HTERT RPE-1 (cell line): ENCODE data around the gene RFX3.

Source experiments
- in situ Hi-C: fragments of 300-500 bp; cut with MboI; formaldehyde crosslinking; loops from 4 replicates; pipeline ENCODE4 v1.14.3; 2020; ENCODE audit warnings: low sequenced_read_pairs

RFX3 gene

DNA sequence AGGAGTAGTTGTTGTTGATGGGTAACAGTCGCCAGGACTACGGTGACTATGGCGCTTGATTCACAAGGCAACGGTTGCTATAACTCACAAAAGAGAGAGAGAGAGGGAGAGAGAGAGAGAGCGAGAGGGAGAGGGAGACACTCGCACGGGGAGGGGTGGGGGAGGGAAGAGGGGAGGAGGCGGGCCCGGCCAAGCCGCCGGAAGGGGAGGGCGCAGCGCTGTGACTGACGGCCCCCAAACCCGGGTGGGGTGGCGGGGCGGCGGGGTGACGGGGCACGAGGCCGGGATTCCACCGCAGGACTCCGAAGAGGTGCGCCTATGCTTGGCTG, at the start of gene RFX3:
RFX3 (minus strand) TSS at position 166 of the 329 bp plus-strand sequence. CDS start 130,413 bp downstream, outside the sequence.
- in situ Hi-C loops, result no loop called here

DNA sequence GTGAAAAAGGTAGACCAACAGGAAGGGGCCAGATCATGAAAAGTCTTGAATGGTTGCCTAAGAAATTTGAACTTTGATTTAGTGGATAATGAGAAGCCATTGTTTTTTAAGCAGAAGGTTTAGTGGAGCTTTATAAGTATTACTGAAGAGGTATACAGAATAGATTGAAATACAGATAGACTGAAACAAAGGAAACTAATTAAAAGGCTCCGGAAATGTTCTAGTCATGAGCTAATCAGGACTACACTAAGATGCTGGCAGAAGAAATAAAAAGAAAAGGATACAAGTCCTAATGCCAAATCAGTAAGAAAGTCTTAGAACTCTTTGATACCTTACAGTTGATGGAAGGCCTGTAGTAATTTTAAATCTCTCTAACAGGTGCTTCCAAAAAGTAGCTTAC, 45.7 kb upstream of the RFX3 start:
- in situ Hi-C loops, result no loop called here

- in situ Hi-C loops, result no loop called here
Observed at GRCh38 chr9:3569529-3569928, 43.7 kb upstream of the RFX3 start.

DNA sequence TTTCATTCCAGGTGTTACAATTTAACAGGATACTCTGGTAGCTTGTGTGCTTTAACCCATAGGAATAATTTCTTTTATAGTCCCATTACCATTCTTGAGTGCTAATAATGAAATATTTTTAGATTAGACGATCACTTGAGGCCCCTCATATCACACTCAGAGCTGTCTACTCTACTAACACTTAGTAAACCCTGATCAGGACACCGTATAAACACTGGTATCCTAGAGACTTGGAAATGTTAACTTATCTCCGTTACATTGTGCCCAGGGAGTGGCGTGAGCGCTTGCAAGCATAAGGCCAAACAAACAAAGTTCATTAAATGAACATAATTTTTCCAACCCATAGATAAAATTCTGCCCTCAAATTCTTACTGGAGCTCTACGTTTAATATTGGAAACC, 42.2 kb upstream of the RFX3 start:
- in situ Hi-C loops, result no loop called here

DNA sequence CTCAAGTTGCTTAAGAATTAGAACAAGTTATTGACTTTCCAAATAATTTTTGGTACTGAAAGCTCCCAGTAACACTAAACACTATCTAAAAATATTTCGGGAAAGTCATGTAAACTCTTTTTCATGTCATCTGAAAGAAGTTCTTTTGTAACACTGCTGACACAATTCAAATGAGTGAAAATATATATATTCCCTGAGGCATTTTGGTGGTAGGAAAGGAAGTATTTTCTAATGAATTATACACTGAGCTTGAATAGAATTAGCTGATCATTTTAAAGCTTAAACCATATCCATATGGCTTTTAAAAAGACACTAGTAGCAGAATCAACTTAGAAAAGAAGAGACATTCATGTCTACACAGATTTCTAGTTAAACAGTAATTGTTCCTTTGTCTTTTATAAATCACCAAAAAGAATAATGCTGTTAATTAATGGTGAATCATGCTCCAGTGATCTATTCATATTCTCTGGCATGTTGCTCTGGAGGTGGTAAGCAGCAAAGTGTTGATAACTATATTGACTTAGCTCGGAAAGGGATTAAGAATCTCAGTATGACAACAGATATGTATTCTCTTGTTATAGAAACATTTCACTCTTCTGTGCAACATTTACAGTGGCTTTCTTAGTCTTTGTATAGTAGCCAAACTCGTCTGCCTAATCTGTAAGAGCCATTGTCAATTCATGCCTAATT, 27.4 kb upstream of the RFX3 start:
- in situ Hi-C loops, result no loop called here

DNA sequence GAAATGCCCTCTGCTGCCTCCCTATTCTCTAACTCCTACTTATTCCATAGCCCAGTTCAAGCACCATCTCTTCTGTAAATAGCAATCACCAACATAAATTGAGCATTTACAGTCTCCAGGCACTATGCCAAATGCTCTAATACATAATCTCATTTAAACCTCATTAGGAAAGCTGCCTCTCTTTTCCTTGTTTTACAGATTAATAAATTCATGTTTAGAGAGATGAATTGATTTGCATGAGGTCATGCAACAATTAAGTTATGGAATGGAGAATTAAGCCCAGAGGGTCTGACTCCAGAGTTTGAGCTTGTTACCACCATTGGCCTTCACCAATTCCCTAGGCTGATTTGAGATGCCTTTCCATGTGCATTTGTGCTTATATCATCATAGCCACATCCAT, 23.4 kb upstream of the RFX3 start:
- in situ Hi-C loops, result no loop called here

- in situ Hi-C loops, result no loop called here
Observed at GRCh38 chr9:3548648-3549047, 22.8 kb upstream of the RFX3 start.

- in situ Hi-C loops, result no loop called here
Observed at GRCh38 chr9:3541206-3541605, 15.4 kb upstream of the RFX3 start.

- in situ Hi-C loops, result no loop called here
Observed at GRCh38 chr9:3534614-3535404, 9.0 kb upstream of the RFX3 start.

GRCh38 chr9:3532158-3532557, 6.4 kb upstream of the RFX3 start:
- in situ Hi-C loops, result no loop called here

- in situ Hi-C loops, result no loop called here
Observed at GRCh38 chr9:3528451-3528850, 2.6 kb upstream of the RFX3 start.

- in situ Hi-C loops, result no loop called here
Observed at GRCh38 chr9:3526997-3527940, 1.5 kb upstream of the RFX3 start.

DNA sequence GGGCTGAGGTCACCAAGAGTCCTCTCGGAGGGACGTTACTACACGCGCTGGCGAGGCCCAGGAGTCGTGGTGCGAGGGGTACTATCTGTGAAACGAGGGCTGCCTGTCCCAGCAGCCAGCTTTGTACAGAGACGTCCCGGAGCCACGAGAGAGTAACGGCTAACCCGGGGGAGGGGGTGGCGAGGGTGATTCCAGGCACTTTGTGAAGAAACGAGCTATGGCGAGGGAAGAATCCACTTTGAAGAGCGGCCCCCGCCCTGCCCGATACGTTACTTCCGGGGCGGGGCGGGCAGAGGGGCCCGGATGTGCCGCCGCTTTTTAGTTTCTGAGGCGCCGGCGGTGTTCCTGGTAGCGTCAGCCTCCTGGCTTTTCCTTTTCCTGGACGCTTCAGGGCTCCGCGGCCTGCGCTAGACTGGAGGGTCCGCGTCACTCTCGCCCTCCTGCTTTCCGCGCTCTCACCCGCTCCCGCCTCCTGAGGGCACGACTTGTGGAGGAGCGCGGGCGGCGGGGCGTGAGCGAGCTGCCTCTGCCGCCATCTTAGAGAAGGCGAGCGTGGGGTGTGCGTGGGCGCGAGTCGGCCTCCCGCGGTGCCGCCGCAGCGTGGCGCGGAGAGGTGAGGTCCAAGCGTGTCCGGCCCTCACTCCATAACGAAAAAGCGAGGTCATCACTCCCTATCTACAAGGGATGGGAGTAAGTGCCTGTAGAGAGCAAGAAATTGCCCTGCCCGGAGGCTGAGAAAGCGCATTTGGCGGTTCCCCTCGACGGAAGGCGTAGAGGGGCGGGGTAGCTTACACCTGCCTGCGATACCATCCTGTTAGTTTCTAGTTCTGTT, 580 bp upstream of the RFX3 start:
- in situ Hi-C loops, result no loop called here

GRCh38 chr9:3525096-3525835, 535 bp downstream of the RFX3 start:
- in situ Hi-C loops, result no loop called here

GRCh38 chr9:3521966-3522365, 3.8 kb downstream of the RFX3 start:
- in situ Hi-C loops, result no loop called here

GRCh38 chr9:3520564-3520963, 5.2 kb downstream of the RFX3 start:
- in situ Hi-C loops, result no loop called here

DNA sequence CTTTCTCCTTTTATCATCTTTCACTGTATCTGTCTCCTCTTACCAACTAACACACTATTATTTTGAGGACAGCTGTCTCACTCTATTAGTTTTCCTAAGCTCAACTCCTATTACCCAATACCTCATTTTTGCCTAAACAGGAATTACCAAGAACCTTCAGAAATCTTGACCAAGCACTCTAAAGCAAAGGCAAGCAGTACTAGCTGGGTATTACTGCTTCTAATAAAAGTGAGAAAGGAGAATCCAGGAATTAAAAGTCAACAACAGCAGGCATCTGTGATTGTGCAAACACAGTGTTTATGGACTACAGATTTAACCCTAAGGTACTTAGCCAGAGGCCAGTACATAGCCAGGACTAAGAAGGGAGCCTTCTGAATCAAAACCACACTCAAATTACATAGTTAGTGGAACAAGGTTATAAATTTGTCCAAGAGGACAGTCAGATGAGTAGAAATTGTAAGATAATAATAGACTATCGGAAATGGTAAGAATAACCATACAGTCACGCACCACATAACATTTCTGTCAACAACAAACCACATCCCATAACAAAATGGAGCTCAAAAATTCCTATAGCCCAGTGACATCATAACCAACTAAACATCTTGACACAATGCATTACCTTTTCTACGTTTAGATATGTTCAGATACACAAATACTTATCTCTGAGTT, 8.3 kb downstream of the RFX3 start:
- in situ Hi-C loops, result no loop called here

- in situ Hi-C loops, result no loop called here
Observed at GRCh38 chr9:3516667-3517330, 9.0 kb downstream of the RFX3 start.

GRCh38 chr9:3515405-3515804, 10.4 kb downstream of the RFX3 start:
- in situ Hi-C loops, result no loop called here
